Glutamatergic neuron (in vitro differentiated cells): ENCODE measurements around the gene CISD3. TPM values are rescaled to one million over a fixed set of nuclear protein-coding genes. Genes with fewer than 3 reads are reported as not detected.

ENCODE experiments used
- DNase-seq: peaks from one replicate; pipeline ENCODE4 v3.0.0; 2022
- H3K27ac Mint-ChIP-seq: one replicate; pipeline ENCODE4 v1.8.0; 2020; ENCODE audit warnings: mild to moderate bottlenecking, mixed read lengths, inconsistent platforms; ENCODE audit not compliant: unreplicated experiment
- H3K27me3 Mint-ChIP-seq: one replicate; pipeline ENCODE4 v1.8.0; 2020; ENCODE audit warnings: mild to moderate bottlenecking, moderate library complexity, mixed read lengths, inconsistent platforms; ENCODE audit not compliant: unreplicated experiment
- H3K36me3 Mint-ChIP-seq: one replicate; pipeline ENCODE4 v1.8.0; 2020; ENCODE audit warnings: mild to moderate bottlenecking, mixed read lengths, inconsistent platforms; ENCODE audit not compliant: unreplicated experiment
- H3K4me1 Mint-ChIP-seq: one replicate; pipeline ENCODE4 v1.8.0; 2020; ENCODE audit warnings: mild to moderate bottlenecking, low read depth, mixed read lengths, inconsistent platforms; ENCODE audit not compliant: unreplicated experiment
- H3K4me3 Mint-ChIP-seq: one replicate; pipeline ENCODE4 v1.8.0; 2020; ENCODE audit warnings: mild to moderate bottlenecking, mixed read lengths, inconsistent platforms; ENCODE audit not compliant: unreplicated experiment
- H3K9me3 Mint-ChIP-seq: one replicate; pipeline ENCODE4 v1.8.0; 2020; ENCODE audit warnings: mild to moderate bottlenecking, moderate library complexity, mixed read lengths, inconsistent platforms; ENCODE audit not compliant: unreplicated experiment
- total RNA-seq: library from RNA; stranded (reverse); fragmentation: NEBNext Ultra II Directional; extraction: Animal tissue kit (Norgen Biotek cat#: 25700); gene quantifications from one replicate; pipeline ENCODE4 v1.2.1, GENCODE V29; 2021; ENCODE audit not compliant: unreplicated experiment
- TF ChIP-seq, protein P1 (sequence below): fragments of 200-600 bp; sonication (generic); IDR thresholded peaks from one replicate; pipeline ENCODE4 v1.5.0; 2021; ENCODE audit not compliant: partially characterized antibody, unreplicated experiment

CISD3 gene
- total RNA-seq, 1 donor from 2014 or later: 3.2 TPM

GRCh38 chr17:38768417-38768816 is 38.3 kb downstream of the CISD3 start:
- no peak overlapping the region for H3K27ac Mint-ChIP-seq
- H3K4me1 Mint-ChIP-seq: no peaks in the 10 kb centered on the region
- DNase-seq: no peak
- peaks cover 3% of the 10 kb centered on the region for H3K27me3 Mint-ChIP-seq
- no peak overlapping the region for H3K4me3 Mint-ChIP-seq
- TF ChIP-seq, protein P1, sequence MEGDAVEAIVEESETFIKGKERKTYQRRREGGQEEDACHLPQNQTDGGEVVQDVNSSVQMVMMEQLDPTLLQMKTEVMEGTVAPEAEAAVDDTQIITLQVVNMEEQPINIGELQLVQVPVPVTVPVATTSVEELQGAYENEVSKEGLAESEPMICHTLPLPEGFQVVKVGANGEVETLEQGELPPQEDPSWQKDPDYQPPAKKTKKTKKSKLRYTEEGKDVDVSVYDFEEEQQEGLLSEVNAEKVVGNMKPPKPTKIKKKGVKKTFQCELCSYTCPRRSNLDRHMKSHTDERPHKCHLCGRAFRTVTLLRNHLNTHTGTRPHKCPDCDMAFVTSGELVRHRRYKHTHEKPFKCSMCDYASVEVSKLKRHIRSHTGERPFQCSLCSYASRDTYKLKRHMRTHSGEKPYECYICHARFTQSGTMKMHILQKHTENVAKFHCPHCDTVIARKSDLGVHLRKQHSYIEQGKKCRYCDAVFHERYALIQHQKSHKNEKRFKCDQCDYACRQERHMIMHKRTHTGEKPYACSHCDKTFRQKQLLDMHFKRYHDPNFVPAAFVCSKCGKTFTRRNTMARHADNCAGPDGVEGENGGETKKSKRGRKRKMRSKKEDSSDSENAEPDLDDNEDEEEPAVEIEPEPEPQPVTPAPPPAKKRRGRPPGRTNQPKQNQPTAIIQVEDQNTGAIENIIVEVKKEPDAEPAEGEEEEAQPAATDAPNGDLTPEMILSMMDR: no peak
- no peaks in the 10 kb centered on the region for H3K36me3 Mint-ChIP-seq
- H3K9me3 Mint-ChIP-seq: peaks cover 5% of the 10 kb centered on the region

GRCh38 chr17:38773258-38773657 is 43.1 kb downstream of the CISD3 start:
- peaks cover 6% of the 10 kb centered on the region for H3K9me3 Mint-ChIP-seq
- H3K27me3 Mint-ChIP-seq: peaks cover 5% of the 10 kb centered on the region
- H3K4me3 Mint-ChIP-seq: no peak overlapping the region
- TF ChIP-seq, protein P1: no peak
- no peak overlapping the region for H3K27ac Mint-ChIP-seq
- H3K36me3 Mint-ChIP-seq: no peaks in the 10 kb centered on the region
- H3K4me1 Mint-ChIP-seq: no peaks in the 10 kb centered on the region
- DNase-seq: no peak

- Mint-ChIP-seq H3K36me3 (no peaks in the 10 kb centered on the region), H3K27ac (no peak overlapping the region), H3K4me1 (no peaks in the 10 kb centered on the region), H3K9me3 (peaks cover 2% of the 10 kb centered on the region), H3K27me3 (peaks cover 2% of the 10 kb centered on the region), H3K4me3 (no peak overlapping the region)
- TF ChIP-seq, protein P1: no peak
- DNase-seq: no peak
Observed at GRCh38 chr17:38777641-38778250, 47.6 kb downstream of the CISD3 start.

DNA sequence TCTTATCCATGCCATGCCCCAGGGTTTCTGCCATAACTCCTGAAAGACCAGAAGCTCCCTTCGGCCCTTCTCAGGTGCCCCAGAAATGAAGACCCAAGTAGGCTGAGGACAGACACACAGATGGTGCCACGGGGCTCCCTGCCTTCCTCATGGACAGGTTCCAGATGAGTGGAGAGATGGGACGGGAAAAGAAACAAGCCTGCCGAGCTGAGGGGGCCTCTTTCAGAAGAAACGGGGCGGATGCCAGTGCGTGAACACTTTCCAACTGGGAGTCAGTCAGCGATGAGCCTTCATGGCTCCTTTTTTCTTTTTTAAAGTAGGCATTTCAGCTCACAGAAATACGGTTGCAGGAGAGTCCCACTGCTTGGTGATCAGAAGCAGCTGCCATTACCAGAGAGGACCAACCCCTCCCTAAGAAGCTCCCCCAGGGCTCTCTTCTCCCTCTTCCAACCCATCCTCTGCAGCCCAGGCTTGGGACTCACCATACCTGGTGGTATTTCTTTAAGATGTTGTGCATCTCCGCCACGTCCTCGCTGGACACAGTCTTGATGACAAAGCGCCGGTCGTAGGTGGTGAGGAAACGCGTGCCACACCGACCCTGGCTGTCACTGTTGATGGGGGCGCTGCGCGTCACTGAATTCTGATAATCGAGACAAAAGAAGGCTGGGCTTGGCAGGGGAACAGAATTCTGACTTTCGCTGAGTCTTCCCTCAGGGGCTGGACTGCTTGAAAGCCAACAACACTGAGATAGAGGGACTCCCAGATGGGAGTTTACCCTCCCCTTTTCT is 50.0 kb downstream of the CISD3 start:
- Mint-ChIP-seq H3K27ac (no peak overlapping the region), H3K27me3 (no peaks in the 10 kb centered on the region), H3K4me1 (peaks cover 3% of the 10 kb centered on the region), H3K9me3 (peaks cover 2% of the 10 kb centered on the region), H3K36me3 (no peaks in the 10 kb centered on the region), H3K4me3 (no peak overlapping the region)
- DNase-seq: no peak
- TF ChIP-seq, protein P1: no peak

DNA sequence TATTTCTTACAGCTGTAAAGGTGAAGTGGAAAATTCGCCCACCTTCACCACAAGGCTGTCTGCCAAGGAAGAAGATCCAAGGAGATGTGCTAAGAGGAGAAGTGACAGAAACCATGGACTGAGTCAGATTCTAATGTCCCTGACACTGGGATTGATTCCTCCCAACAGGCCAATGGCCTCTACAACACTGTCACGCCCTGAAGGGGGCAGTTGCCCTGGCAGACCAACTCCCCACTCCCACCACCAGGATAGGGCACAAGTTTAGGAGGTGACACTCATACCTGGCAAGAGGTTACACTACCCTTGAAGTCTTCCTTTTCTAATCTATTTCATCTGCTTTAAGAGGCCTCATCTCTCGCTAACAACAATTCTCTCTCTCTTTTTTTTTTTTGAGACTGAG is 53.1 kb downstream of the CISD3 start:
- H3K4me1 Mint-ChIP-seq: peaks cover 3% of the 10 kb centered on the region
- no peaks in the 10 kb centered on the region for H3K9me3 Mint-ChIP-seq
- DNase-seq: no peak
- H3K27me3 Mint-ChIP-seq: no peaks in the 10 kb centered on the region
- TF ChIP-seq, protein P1: no peak
- no peak overlapping the region for H3K27ac Mint-ChIP-seq
- no peaks in the 10 kb centered on the region for H3K36me3 Mint-ChIP-seq
- H3K4me3 Mint-ChIP-seq: no peak overlapping the region
